ENCODE data around the gene KDM4D. TPM values are rescaled to one million over a fixed set of nuclear protein-coding genes. Genes with fewer than 3 reads are reported as not detected.

KDM4D gene
- total and polyA plus RNA-seq, 2 of the 4 experiments (the other 2 are of a cell fraction): 0.90 to 1.1 TPM

- H3K79me1 ChIP-seq (ENCODE audit: low read depth in 1 of 2, low read length in 2 of 2): no peaks in the 10 kb centered on the region
- no peak overlapping the region for H3K4me2 ChIP-seq (ENCODE audit: low read depth, low read length)
- H4K20me1 ChIP-seq (ENCODE audit: insufficient read depth, low read length): no peaks in the 10 kb centered on the region
- no peak overlapping the region for H3K4ac ChIP-seq (ENCODE audit: low read depth, low read length)
- H3K4me3 ChIP-seq (ENCODE audit: insufficient read depth, low read depth, low read length): no peak overlapping the region
- no peak for TF ChIP-seq CHD1 (IDR thresholded peaks at IDR 0.05; ENCODE audit: low read depth, low read length)
- TF ChIP-seq FOS (IDR thresholded peaks at IDR 0.05; ENCODE audit: low read depth, low read length): no peak
- TF ChIP-seq MAZ (IDR thresholded peaks at IDR 0.05; ENCODE audit: borderline replicate concordance, low read depth, low read length): no peak
- no peak overlapping the region for H3K18ac ChIP-seq (ENCODE audit: low read depth, low read length)
- H4K8ac ChIP-seq (ENCODE audit: low read depth in 2 of 2, low read length in 2 of 2): no peak overlapping the region
- no peak overlapping the region for H3K56ac ChIP-seq (ENCODE audit: extremely low read depth, insufficient read depth, low read length)
- POLR2A ChIA-PET (ENCODE audit: unreplicated experiment): no interaction called here
- H3K9ac ChIP-seq (ENCODE audit: low read depth, low read length): no peak overlapping the region
- no peak overlapping the region for H4K5ac ChIP-seq (ENCODE audit: low read depth, low read length)
- H3K4me1 ChIP-seq (ENCODE audit: control insufficient read depth, insufficient read depth, low read length): no peaks in the 10 kb centered on the region
- H2BK20ac ChIP-seq (ENCODE audit: low read depth, low read length): no peak overlapping the region
- no peak overlapping the region for H3K27ac ChIP-seq (ENCODE audit: insufficient read depth, low read length)
- no peak overlapping the region for H4K91ac ChIP-seq (ENCODE audit: insufficient read depth, low read depth, low read length)
- H3K23ac ChIP-seq (ENCODE audit: low read depth, low read length): no peak overlapping the region
- in situ Hi-C loops (cut with MboI; ENCODE audit: low sequenced_read_pairs): no loop called here
- CTCF ChIA-PET: interaction anchor here (0.9 kb wide), 1 partner anchor 10 kb away, joined by 3 read pairs; no protein-coding TSS in a partner anchor
- H2BK15ac ChIP-seq (ENCODE audit: low read depth, low read length): no peak overlapping the region
- dilution Hi-C loops (cut with HindIII; ENCODE audit: low sequenced_read_pairs, unreplicated experiment): no loop called here
- intact Hi-C loops (cut with micrococcal nuclease): no loop called here
- no peaks in the 10 kb centered on the region for H3K9me3 ChIP-seq (ENCODE audit: control insufficient read depth, insufficient read depth, low read length)
- H3K9me1 ChIP-seq (ENCODE audit: insufficient read depth, low read length): no peaks in the 10 kb centered on the region
- peaks cover 1% of the 10 kb centered on the region; the same call in 1 of the 2 replicates for H3K27me3 ChIP-seq (ENCODE audit: control insufficient read depth, insufficient read depth, low read length)
- H2AK9ac ChIP-seq (replicated peaks; ENCODE audit: low read depth, low read length, poor library complexity): no peak overlapping the region
- no peak overlapping the region for H2AFZ ChIP-seq (replicated peaks; ENCODE audit: low read length, poor library complexity)
- H2BK5ac ChIP-seq (ENCODE audit: low read depth, low read length, poor library complexity, severe bottlenecking): no peak overlapping the region
- H2AK5ac ChIP-seq (ENCODE audit: low read depth, low read length): no peak overlapping the region; the same call in 1 of the 2 replicates
- DNase-seq (no peak), ATAC-seq (ENCODE audit: low read depth) (no peak)
- H3K14ac ChIP-seq (replicated peaks; ENCODE audit: low read depth, low read length): no peak overlapping the region
- no peak overlapping the region for H2BK120ac ChIP-seq (ENCODE audit: low read depth, low read length)
- BruUV-seq (replicated peaks): no TSS peak
- no peaks in the 10 kb centered on the region for H3K36me3 ChIP-seq (ENCODE audit: control insufficient read depth, insufficient read depth, low read length)
Measured at GRCh38 chr11:95003716-95004115, 30.2 kb downstream of the KDM4D start.
